ENCODE measurements around the gene ICAM2.

- no peak for TF ChIP-seq EZH2 (IDR thresholded peaks at IDR 0.05; ENCODE audit: borderline replicate concordance, insufficient read depth, low read depth, low read length, poor library complexity, severe bottlenecking)
- TF ChIP-seq CTCF (IDR thresholded peaks at IDR 0.05): no peak
Measured at GRCh38 chr17:63988127-63988478, 32.3 kb downstream of the ICAM2 start.
